IMR-90 (cell line): ENCODE measurements around the gene HHATL. TPM values are rescaled to one million over a fixed set of nuclear protein-coding genes. Genes with fewer than 3 reads are reported as not detected.

Source experiments
- ATAC-seq: fragments of 200-7000 bp; cut with Tn5 transposase; 2 replicates; pipeline ENCODE4 v1.9.1; 2020; ENCODE audit warnings: low read depth, mild to moderate bottlenecking, moderate library complexity
- BruUV-seq: library from RNA; stranded (reverse); fragments of 400-500 nt; replicated peaks from 2 replicates; lab custom pipeline; 2021; lab: Mats Ljungman, UMichigan
- CTCF ChIA-PET: fragments of 300-600 bp; formaldehyde crosslinking; extraction: SDS; loops from one replicate; lab custom pipeline; 2021; ENCODE audit warnings: antibody characterized with exemption; lab: Yijun Ruan, JAX
- POLR2A ChIA-PET: fragments of 300-600 bp; sonication (Branson Sonifier 250); formaldehyde crosslinking; loops from one replicate; lab custom pipeline; 2022; ENCODE audit warnings: antibody characterized with exemption; ENCODE audit not compliant: unreplicated experiment; lab: Charles Lee
- DNase-seq: peaks from one replicate; pipeline ENCODE4 v3.0.0; 2013
- H2AFZ ChIP-seq: replicated peaks from 2 replicates; pipeline ENCODE3; 2013; ENCODE audit warnings: low read length, mild to moderate bottlenecking; ENCODE audit not compliant: poor library complexity
- H2AK5ac ChIP-seq: 2 replicates; pipeline ENCODE4 v1.6.1; 2013; ENCODE audit warnings: low read depth, low read length, inconsistent platforms
- H2AK9ac ChIP-seq: replicated peaks from 2 replicates; pipeline ENCODE3; 2013; ENCODE audit warnings: mild to moderate bottlenecking, low read depth, low read length, moderate library complexity; ENCODE audit not compliant: poor library complexity
- H2BK120ac ChIP-seq: 2 replicates; pipeline ENCODE4 v1.6.1; 2013; ENCODE audit warnings: low read depth, low read length, inconsistent platforms
- H2BK15ac ChIP-seq: 3 replicates; pipeline ENCODE4 v1.6.1; 2013; ENCODE audit warnings: low read depth, low read length, inconsistent platforms
- H2BK20ac ChIP-seq: 2 replicates; pipeline ENCODE4 v1.6.1; 2013; ENCODE audit warnings: low read depth, mild to moderate bottlenecking, inconsistent platforms, low read length, moderate library complexity
- H2BK5ac ChIP-seq: 2 replicates; pipeline ENCODE4 v1.6.1; 2013; ENCODE audit warnings: mild to moderate bottlenecking, low read depth, low read length, inconsistent platforms; ENCODE audit not compliant: poor library complexity, severe bottlenecking
- H3K14ac ChIP-seq: replicated peaks from 2 replicates; pipeline ENCODE4 v1.6.1; 2013; ENCODE audit warnings: low read depth, low read length, inconsistent platforms
- H3K18ac ChIP-seq: 2 replicates; pipeline ENCODE4 v1.6.1; 2013; ENCODE audit warnings: low read depth, low read length, control low read depth
- H3K23ac ChIP-seq: 2 replicates; pipeline ENCODE4 v1.6.1; 2013; ENCODE audit warnings: low read depth, low read length, inconsistent platforms
- H3K27ac ChIP-seq: 2 replicates; pipeline ENCODE4 v1.5.1; 2013; ENCODE audit warnings: mild to moderate bottlenecking, control low read depth, low read length; ENCODE audit not compliant: insufficient read depth
- H3K27me3 ChIP-seq: 2 replicates; pipeline ENCODE4 v1.6.1; 2013; ENCODE audit warnings: low read length; ENCODE audit not compliant: control insufficient read depth, insufficient read depth
- H3K36me3 ChIP-seq: 2 replicates; pipeline ENCODE4 v1.6.1; 2013; ENCODE audit warnings: low read length, mixed read lengths; ENCODE audit not compliant: control insufficient read depth, insufficient read depth
- H3K4ac ChIP-seq: 2 replicates; pipeline ENCODE4 v1.6.1; 2013; ENCODE audit warnings: low read depth, low read length, inconsistent platforms
- H3K4me1 ChIP-seq: 2 replicates; pipeline ENCODE4 v1.6.1; 2013; ENCODE audit warnings: low read length, mixed read lengths; ENCODE audit not compliant: control insufficient read depth, insufficient read depth
- H3K4me2 ChIP-seq: 2 replicates; pipeline ENCODE4 v1.6.1; 2013; ENCODE audit warnings: low read depth, mild to moderate bottlenecking, control low read depth, low read length, moderate library complexity
- H3K4me3 ChIP-seq: 2 replicates; pipeline ENCODE4 v1.5.1; 2013; ENCODE audit warnings: low read depth, mild to moderate bottlenecking, control low read depth, low read length, moderate library complexity; ENCODE audit not compliant: insufficient read depth
- H3K56ac ChIP-seq: 2 replicates; pipeline ENCODE4 v1.6.1; 2013; ENCODE audit warnings: low read length, inconsistent platforms; ENCODE audit not compliant: insufficient read depth; ENCODE audit errors: extremely low read depth
- H3K79me1 ChIP-seq, 2 experiments: 2 replicates each; pipeline ENCODE4 v1.6.1; 2013; ENCODE audit warnings: low read length in 2 of 2, inconsistent platforms in 1 of 2, low read depth in 1 of 2
- H3K9ac ChIP-seq: 2 replicates; pipeline ENCODE4 v1.6.1; 2013; ENCODE audit warnings: low read depth, low read length, control low read depth
- H3K9me1 ChIP-seq: 2 replicates; pipeline ENCODE4 v1.6.1; 2013; ENCODE audit warnings: low read length, inconsistent platforms; ENCODE audit not compliant: insufficient read depth
- H3K9me3 ChIP-seq: 2 replicates; pipeline ENCODE4 v1.6.1; 2013; ENCODE audit warnings: low read length; ENCODE audit not compliant: control insufficient read depth, insufficient read depth
- H4K20me1 ChIP-seq: 2 replicates; pipeline ENCODE4 v1.6.1; 2013; ENCODE audit warnings: low read length, inconsistent platforms; ENCODE audit not compliant: insufficient read depth
- H4K5ac ChIP-seq: 2 replicates; pipeline ENCODE4 v1.6.1; 2013; ENCODE audit warnings: mild to moderate bottlenecking, low read depth, low read length, control low read depth
- H4K8ac ChIP-seq, 2 experiments: 2 replicates each; pipeline ENCODE4 v1.6.1; 2013; ENCODE audit warnings: low read depth in 2 of 2, low read length in 2 of 2, control low read depth in 1 of 2, inconsistent platforms in 1 of 2
- H4K91ac ChIP-seq: 2 replicates; pipeline ENCODE4 v1.6.1; 2013; ENCODE audit warnings: low read depth, low read length, inconsistent platforms; ENCODE audit not compliant: insufficient read depth
- ELK1 ChIP-seq: fragments of 150-350 bp; IDR thresholded peaks from 2 replicates; pipeline ENCODE4 v1.6.1; 2016; ENCODE audit warnings: low read depth, mild to moderate bottlenecking, low read length, moderate library complexity, borderline replicate concordance
- MAFK ChIP-seq: IDR thresholded peaks from 2 replicates; pipeline ENCODE4 v1.6.1; 2012; ENCODE audit warnings: low read depth, low read length, improper control_type of control experiment
- MAZ ChIP-seq: IDR thresholded peaks from 2 replicates; pipeline ENCODE4 v1.6.1; 2012; ENCODE audit warnings: low read depth, mild to moderate bottlenecking, low read length, improper control_type of control experiment, moderate library complexity, borderline replicate concordance
- NFE2L2 ChIP-seq: fragments of 150-350 bp; IDR thresholded peaks from 2 replicates; pipeline ENCODE4 v1.6.1; 2016; ENCODE audit warnings: low read depth, mild to moderate bottlenecking, low read length
- WGBS, 2 experiments: methylation state at CpG; one replicate each; pipeline versions ENCODE4 v1.1.5 to v1.1.7; 2013; ENCODE audit warnings: missing lambda C conversion rate in 2 of 2; ENCODE audit not compliant: insufficient read length in 1 of 2; ENCODE audit errors: extremely low coverage in 2 of 2; 5-methylcytosine and 5-hydroxymethylcytosine counted together
- dilution Hi-C: fragments of 300-500 bp; cut with HindIII; formaldehyde crosslinking; loops from one replicate; pipeline ENCODE4 v1.14.3; 2018; ENCODE audit warnings: low sequenced_read_pairs; ENCODE audit not compliant: unreplicated experiment
- in situ Hi-C: fragments of 300-500 bp; cut with MboI; formaldehyde crosslinking; loops from 3 replicates; pipeline ENCODE4 v1.14.3; 2019; ENCODE audit warnings: low sequenced_read_pairs, inconsistent platforms, mixed read lengths
- intact Hi-C: fragments of 100-400 bp; cut with micrococcal nuclease; formaldehyde crosslinking; loops from 2 replicates; pipeline ENCODE4 v1.10.0; 2022
- polyA plus RNA-seq, 3 experiments: library from polyadenylated mRNA; depleted of rRNA; stranded (reverse); fragments of >200 nt; gene quantifications; 2 replicates each; pipeline ENCODE4 v1.2.3, GENCODE V29; 2012; ENCODE audit warnings: low replicate concordance in 1 of 3
- total RNA-seq: library from RNA; depleted of rRNA; stranded (reverse); fragments of >200 nt; gene quantifications from 2 replicates; pipeline ENCODE4 v1.2.3, GENCODE V29; 2012

Gene HHATL
- total and polyA plus RNA-seq, 2 of the 4 experiments (the other 2 are of a cell fraction) = not detected

GRCh38 chr3:42667523-42668412 lies 34.8 kb downstream of the HHATL start:
- no peak overlapping the region for H3K14ac ChIP-seq
- no peak overlapping the region for H4K91ac ChIP-seq
- no peak overlapping the region for H2BK5ac ChIP-seq
- H3K27me3 ChIP-seq = peaks cover 7% of the 10 kb centered on the region; the same call in 1 of the 2 replicates
- H3K56ac ChIP-seq = no peak overlapping the region
- no peak overlapping the region for H3K27ac ChIP-seq
- peak overlapping the region; percentile 66 for H2AK9ac ChIP-seq
- no peak overlapping the region for H2BK120ac ChIP-seq
- ChIA-PET CTCF (interaction anchor here (1.0 kb wide), 1 partner anchor 15 kb away, joined by 4 read pairs; the partner anchor contains the start of gene ZBTB47), POLR2A (no interaction called here)
- H2BK20ac ChIP-seq = no peak overlapping the region
- in situ Hi-C loops = no loop called here
- H3K18ac ChIP-seq = no peak overlapping the region
- H3K4me1 ChIP-seq = no peaks in the 10 kb centered on the region; the same call in 1 of the 2 replicates
- no peak overlapping the region for H2AK5ac ChIP-seq
- H4K20me1 ChIP-seq = no peaks in the 10 kb centered on the region; the same call in 1 of the 2 replicates
- no peaks in the 10 kb centered on the region for H3K36me3 ChIP-seq
- H3K79me1 ChIP-seq = no peaks in the 10 kb centered on the region
- no peak overlapping the region for H3K4me2 ChIP-seq
- TF ChIP-seq NFE2L2 (no peak), MAZ (no peak), ELK1 (no peak), MAFK (0 out of 2 replicates have a peak, but pooled peaks have one; percentile 9)
- ATAC-seq = peak; percentile 16
- peak overlapping the region; percentile 46 for H2AFZ ChIP-seq
- BruUV-seq = no TSS peak
- H3K23ac ChIP-seq = no peak overlapping the region
- peaks cover 3% of the 10 kb centered on the region for H3K9me3 ChIP-seq
- no peak overlapping the region for H3K9ac ChIP-seq
- dilution Hi-C loops = no loop called here
- intact Hi-C loops = no loop called here
- H3K9me1 ChIP-seq = peaks cover 3% of the 10 kb centered on the region; the same call in 1 of the 2 replicates
- WGBS, 2 experiments = 43% methylated on average over 5 of the region's 8 CpGs; no CpG with 5 or more reads in 1 of the 2 experiments
- no peak for DNase-seq
- no peak overlapping the region for H3K4ac ChIP-seq
- H2BK15ac ChIP-seq = no peak overlapping the region
- H4K5ac ChIP-seq = no peak overlapping the region
- H3K4me3 ChIP-seq = no peak overlapping the region
- H4K8ac ChIP-seq = no peak overlapping the region
